HG02970 (cell line): ENCODE results near the gene TPO.
"Not testable (repeated sequence)": the region's sequence is repeated elsewhere in the genome, so short reads cannot be mapped to it uniquely, and the experiment has no call there.

ENCODE experiments used
- ATAC-seq: cut with Tn5 transposase; IDR thresholded peaks from one replicate; pipeline ENCODE4 v1.9.1; 2021; ENCODE audit warnings: mild to moderate bottlenecking, moderate library complexity, moderate number of reproducible peaks; ENCODE audit not compliant: unreplicated experiment, low FRiP score

Gene TPO

DNA sequence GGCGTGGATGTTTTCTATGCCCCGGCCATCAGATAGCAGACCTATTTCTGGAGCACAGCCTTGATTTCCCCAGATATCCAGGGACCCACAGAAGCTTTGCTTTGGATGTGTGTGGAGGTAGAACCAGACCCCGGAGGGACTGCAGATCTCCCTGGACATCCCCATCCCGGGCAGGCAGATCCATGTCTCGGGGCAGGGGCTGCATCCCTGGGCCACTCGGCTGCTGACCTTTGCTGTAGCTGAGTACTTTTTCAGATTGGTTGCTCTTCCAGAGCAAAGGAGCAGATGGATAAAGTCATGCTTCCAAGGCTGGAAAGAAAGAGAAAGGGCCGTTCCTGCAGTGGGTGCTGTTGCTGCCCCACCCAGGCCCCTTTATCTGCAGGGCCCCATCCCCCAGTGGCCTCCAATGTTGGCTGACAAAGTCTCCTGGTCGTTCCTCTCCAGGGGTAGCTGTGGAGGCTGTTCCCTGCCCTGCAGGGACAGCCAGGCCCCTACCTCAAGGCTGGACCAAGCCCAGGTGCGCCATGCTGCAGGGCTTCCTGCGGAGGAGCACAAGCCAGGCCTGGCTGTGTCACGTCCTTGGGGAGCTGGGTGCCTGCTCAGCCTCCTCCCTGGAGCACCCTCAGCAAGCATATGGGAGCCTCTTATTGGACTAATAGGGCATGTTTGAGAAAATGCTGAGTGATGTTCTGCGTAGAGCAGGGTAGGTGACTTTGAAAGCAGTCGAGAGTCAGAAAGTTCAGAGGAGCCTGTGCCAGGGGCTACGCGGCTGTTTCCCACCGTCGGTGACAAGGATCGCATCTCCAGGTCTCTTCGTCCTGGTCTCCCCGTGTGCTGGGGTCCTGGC is 68.4 kb downstream of the TPO start:
- no peak for ATAC-seq

DNA sequence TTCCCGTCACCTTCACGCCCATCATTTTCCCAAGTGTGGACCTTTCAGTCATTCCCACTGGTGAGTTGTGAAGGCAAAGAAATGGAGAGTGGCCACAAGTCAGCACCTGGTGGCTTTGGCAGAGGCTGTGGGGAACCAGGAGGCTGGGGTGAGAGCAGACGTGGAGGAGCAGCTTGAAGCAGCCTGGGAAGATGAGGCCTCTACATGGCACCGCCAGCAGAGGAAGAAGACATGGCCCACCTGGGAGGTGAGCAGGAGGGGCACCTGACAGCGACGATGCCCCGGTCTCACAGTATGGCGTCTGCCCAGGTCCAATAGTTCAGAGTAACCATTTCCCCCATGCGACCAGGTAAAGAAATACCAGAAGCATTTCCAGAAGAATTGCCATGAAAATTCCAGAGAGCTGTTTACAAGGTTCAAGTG is 69.0 kb downstream of the TPO start:
- no peak for ATAC-seq

DNA sequence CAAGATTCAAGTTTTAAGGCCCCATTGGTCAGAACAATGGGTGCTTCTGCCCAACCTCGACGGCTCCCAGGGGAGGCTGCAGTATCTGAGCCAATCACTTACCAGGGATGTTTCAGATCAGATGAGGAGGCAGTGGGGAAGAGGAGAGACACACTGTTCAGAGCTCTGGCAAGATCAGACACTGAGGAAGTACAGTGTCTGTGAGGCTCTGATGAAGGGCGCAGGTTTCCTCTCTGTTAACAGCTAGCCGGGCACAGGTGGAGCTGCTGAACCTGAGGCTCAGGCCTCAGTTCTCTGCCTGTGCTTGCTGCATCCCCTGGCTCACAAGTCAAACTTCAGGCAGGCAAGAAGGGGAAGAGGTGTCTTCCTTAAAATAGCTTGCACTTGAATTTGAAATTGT is 69.7 kb downstream of the TPO start:
- no peak for ATAC-seq

DNA sequence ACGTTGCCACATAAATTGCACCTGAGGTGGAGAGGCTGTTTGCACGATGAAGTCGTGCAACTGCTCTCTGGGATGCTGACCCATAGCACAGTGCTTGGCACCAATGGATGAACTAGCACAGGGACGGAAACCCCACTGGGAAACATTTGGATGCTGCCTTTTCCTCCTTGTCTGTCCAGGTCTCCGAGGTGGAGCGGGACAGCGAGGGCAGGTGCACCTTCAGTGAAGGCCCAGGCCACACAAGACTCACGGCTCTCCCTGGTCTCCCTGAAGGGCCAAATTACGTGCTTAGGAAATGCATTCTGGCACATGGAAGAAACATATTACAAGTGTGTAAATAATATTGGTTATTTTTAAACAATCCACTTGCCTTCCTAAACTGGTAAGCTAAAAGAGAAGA is 70.3 kb downstream of the TPO start:
- ATAC-seq, result no peak

GRCh38 chr2:1484131-1484884 is 71.0 kb downstream of the TPO start:
- ATAC-seq, result no peak

GRCh38 chr2:1486670-1487069 is 73.4 kb downstream of the TPO start:
- ATAC-seq, result no peak

DNA sequence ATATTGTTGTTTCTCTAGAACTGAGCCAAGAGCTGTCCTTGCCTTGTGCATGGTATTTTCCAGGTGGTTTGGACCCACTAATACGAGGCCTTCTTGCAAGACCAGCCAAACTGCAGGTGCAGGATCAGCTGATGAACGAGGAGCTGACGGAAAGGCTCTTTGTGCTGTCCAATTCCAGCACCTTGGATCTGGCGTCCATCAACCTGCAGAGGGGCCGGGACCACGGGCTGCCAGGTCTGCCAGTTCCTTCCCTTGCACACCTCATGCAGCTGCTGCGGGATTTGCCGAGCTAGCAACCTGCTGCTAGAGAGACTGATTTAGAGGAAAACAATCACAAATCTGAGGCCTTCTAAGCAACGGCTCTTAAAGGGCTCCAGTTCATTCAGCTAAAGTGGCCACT is 74.5 kb downstream of the TPO start:
- ATAC-seq, result no peak

DNA sequence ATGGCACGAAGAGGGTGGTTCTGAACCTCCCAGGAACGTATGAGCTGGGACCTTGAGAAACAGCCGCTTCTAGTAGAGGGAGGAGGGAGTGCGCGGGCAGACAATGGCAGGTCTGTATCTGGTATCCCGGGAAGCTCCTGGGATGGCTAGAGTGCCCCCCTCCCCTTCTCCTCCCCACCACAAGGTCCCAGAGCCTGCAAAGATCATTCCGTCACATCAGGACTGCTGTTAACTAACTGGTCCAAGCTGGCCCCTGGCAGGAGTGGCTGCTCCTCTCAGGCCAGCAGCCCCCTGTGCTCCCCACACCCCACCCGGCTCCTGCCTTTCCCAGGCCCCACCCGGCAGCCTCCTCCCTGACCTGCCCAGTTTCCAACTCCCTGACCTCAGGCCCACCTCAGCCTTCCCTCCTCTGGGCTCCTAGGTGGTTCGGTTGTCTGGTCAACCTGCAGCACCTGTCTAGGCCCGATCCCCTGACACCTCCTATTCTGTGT is 75.0 kb downstream of the TPO start:
- ATAC-seq, result no peak

DNA sequence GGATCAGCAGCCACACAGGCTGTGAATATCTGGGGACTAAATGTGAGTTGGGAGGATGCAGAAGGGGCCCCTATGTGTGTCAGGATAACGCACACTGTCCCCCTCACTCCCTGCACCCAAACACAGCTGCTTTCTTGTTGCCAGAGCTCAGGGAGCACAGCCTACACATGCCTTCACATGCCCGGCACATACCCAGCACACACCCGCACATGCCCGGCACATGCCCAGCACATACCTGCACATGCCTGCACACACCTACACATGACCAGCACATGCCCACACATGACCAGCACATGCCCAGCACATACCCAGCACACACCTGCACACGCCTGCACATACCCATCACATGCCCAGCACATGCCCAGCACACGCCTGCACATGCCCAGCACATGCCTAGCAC is 75.6 kb downstream of the TPO start:
- no peak for ATAC-seq

DNA sequence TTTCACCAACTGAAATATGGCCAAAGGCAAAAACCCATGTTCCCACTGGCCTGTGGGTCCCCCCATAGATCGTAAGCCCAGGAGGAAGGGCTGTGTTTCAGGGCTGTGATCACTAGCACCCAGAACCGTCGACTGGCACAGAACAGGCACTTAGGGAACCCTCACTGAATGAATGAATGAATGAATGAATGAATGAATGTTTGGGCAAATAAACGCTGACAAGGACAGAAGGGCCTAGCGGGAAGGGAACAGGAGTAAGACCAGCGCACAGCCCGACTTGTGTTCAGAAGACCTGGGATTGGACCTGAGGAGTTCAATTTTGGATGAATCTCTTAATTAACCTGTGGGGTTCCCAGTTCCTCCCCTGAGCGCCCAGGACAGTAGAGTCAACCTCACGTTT is 76.2 kb downstream of the TPO start:
- ATAC-seq, result no peak

DNA sequence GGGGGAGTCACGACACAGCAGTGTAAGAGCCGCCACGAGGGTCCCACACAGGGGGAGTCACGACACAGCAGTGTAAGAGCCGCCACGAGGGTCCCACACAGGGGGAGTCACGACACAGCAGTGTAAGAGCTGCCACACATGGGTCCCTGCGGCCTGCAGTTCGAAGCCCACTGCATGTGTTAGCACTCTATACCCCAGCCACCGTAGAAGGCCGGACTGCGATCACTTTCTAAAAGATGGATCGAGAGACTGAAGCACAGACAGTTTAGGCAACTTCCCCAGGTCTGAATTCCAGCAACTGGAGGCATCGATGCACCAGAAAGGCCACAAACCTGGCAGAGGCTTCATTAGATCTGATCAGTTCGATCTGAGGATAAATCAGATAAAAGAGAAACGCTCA is 77.1 kb downstream of the TPO start:
- not testable (repeated sequence) for ATAC-seq

- no peak for ATAC-seq
Measured at GRCh38 chr2:1491751-1492150, 78.5 kb downstream of the TPO start.

GRCh38 chr2:1492231-1492630 is 79.0 kb downstream of the TPO start:
- not testable (repeated sequence) for ATAC-seq

GRCh38 chr2:1492711-1493430 is 79.6 kb downstream of the TPO start:
- no peak for ATAC-seq

DNA sequence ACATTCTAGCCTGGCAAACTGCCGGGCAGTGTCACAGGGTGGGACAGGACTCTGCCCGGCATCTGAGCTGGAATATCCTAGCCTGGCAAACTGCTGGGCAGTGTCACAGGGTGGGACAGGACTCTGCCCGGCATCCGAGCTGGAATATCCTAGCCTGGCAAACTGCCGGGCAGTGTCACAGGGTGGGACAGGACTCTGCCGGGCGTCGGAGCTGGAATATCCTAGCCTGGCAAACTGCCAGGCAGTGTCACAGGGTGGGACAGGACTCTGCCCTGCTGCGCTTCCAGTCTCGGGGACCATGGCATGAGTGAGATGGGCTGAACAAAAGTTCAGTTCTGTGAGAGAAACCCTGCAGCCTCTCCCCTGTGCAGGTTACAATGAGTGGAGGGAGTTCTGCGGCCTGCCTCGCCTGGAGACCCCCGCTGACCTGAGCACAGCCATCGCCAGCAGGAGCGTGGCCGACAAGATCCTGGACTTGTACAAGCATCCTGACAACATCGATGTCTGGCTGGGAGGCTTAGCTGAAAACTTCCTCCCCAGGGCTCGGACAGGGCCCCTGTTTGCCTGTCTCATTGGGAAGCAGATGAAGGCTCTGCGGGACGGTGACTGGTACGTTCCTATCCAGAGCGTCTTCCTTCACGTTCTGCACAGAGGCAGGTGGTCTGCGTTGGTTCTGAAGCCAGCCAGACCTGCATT is 80.3 kb downstream of the TPO start:
- ATAC-seq, result no peak

- no peak for ATAC-seq
Measured at GRCh38 chr2:1494257-1494656, 81.0 kb downstream of the TPO start.

DNA sequence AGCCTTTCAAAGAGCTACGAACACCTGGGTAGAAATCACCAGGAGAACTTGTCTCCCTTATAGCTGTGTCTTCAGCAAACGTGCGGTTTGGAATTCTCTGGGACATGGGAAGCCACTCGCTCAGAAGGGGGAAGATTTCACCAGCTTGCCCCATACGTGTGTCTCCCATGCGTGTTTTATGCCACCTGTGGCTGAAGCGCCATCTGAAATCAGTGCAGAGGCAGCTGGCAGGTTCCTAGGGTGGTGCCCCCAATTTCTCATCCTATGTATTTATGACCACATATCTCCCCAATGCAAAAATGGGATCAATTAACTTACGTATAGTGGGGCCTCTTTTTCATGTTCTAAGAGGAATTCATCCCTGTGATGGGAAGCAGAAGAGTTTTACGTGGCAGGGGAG is 81.6 kb downstream of the TPO start:
- no peak for ATAC-seq

DNA sequence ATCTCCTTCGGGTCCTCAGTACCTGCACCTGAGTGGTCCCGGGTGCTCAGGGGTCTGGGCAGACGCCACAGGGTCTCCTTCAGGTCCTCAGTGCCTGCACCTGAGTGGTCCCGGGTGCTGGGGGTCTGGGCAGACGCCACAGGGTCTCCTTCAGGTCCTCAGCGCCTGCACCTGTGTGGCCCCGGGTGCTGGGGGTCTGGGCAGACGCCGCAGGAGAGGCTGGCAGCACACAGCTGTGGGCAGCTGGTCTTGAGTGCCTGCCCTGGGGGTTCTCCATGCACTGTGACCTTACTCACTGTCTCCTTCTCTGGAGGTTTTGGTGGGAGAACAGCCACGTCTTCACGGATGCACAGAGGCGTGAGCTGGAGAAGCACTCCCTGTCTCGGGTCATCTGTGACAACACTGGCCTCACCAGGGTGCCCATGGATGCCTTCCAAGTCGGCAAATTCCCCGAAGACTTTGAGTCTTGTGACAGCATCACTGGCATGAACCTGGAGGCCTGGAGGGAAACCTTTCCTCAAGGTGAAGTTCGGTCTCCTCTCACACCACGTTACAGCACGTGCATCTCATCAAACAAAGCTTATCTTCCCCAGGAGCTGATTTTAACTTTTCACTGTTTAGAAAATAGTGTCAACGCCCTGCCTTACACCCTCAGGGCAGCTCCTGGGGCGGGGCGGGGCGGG is 82.6 kb downstream of the TPO start:
- no peak for ATAC-seq

DNA sequence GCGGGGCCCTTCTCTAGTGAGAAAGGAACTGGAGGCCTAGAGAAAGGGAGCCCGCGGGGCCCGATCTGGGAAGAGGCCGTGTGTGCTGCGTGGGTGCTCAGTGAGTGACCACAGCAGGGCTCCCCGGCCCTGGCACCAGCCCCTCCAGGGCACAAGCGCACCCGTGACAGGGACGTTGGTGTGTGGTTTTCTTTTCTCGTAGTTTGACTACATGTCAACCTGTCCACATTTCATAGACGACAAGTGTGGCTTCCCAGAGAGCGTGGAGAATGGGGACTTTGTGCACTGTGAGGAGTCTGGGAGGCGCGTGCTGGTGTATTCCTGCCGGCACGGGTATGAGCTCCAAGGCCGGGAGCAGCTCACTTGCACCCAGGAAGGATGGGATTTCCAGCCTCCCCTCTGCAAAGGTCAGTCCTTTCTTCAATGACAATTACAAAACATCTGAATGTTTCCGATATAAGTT is 83.1 kb downstream of the TPO start:
- no peak for ATAC-seq

- no peak for ATAC-seq
Measured at GRCh38 chr2:1497122-1497611, 83.9 kb downstream of the TPO start.
